ENCODE measurements around the gene C1QTNF3.
"Not testable (repeated sequence)": the region's sequence is repeated elsewhere in the genome, so short reads cannot be mapped to it uniquely, and the experiment has no call there.

Gene C1QTNF3, protein sequence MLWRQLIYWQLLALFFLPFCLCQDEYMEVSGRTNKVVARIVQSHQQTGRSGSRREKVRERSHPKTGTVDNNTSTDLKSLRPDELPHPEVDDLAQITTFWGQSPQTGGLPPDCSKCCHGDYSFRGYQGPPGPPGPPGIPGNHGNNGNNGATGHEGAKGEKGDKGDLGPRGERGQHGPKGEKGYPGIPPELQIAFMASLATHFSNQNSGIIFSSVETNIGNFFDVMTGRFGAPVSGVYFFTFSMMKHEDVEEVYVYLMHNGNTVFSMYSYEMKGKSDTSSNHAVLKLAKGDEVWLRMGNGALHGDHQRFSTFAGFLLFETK

DNA sequence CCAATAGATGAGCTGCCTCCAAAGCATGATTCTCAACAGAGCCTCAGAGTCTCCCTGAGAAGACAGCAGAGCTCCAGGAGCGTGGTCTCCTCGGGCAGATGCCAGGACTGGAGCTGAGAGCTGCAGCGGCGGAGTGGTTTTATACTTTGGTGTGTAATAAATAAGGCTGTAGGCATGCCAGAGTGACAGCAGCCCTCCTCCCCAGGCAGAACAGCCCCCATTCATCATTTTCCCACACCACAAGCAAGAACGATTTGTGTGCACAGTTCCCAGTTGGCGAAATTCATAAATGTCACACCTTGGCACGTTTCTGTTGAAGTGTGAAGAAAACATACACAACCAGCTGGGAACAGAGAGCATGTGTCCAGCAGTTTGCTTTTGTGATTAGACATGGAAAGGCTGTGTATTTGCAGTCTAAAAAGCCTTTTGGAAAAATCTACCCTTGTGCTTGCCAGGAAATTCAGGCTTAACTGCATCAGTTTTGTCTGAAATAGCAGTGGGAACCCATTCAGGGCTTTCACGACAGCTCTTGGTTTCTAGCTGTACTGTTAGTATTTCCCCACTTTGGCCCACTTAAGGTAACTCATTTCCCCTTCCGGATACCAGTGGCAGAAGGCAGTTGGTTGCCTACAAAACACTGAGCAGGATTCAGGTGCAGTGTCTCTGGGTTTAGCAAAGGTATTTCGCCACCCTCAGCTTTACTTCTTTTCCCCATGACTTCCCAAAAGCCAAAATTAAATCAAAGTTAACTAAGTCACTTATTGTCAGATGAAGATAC is at the start of gene C1QTNF3:
TSS of gene C1QTNF3 (minus strand) at position 115 of the 778 bp plus-strand sequence. CDS start at position 27, 88 bp downstream.
- peaks cover 14% of the 10 kb centered on the region for H3K4me1 Mint-ChIP-seq
- no peak within 1 kb of the TSS for H3K27ac Mint-ChIP-seq
- no peak for DNase-seq (ENCODE audit: low spot score in 2 of 2)
- no peaks in the 10 kb centered on the region for H3K9me3 Mint-ChIP-seq
- peaks cover 7% of the 10 kb centered on the region for H3K36me3 Mint-ChIP-seq
- no peak within 1 kb of the TSS for H3K4me3 Mint-ChIP-seq
- no peak for ATAC-seq (ENCODE audit: low read depth)
- no peaks in the 10 kb centered on the region for H3K27me3 Mint-ChIP-seq

DNA sequence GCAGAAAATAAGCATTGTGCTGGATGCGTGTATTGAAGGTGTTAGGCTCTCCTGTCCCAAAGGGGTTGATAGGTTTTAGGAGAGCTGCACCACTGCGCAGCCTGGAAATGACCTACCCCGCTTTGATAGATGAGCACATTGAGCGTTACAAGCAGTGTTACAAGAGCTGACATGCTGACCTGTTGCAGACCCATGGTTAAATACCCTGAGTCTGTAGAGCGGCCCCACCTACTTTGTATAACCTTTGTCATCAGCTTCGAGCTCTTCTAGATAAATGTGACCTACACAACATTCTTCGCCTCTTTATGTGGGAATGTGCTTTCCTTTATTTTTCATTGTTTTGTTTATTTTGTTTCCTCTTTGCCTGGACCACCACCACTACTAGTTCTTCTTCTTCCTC is 48.0 kb upstream of the C1QTNF3 start:
- H3K9me3 Mint-ChIP-seq; DNase-seq (ENCODE audit: low spot score in 2 of 2); H3K27ac Mint-ChIP-seq; ATAC-seq (ENCODE audit: low read depth); H3K4me1 Mint-ChIP-seq; H3K4me3 Mint-ChIP-seq; H3K27me3 Mint-ChIP-seq; H3K36me3 Mint-ChIP-seq: not testable (repeated sequence)

DNA sequence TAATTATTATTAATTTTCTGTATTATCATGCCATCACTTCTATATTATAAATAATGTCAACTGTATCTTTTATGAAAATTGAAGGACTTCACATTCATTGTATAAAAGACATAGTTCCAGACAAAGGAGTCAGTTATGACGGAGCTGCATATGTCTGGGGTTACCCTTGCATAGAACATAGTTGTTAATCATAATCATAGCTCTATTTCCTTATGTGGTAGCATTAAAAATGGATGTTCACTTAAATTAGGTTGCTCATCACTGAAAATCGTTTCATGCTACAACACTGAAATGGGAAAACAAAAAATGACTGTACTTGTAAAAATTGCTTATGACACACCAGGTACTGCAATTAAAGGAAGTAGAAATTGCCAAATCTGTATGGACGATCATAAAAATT is 46.8 kb upstream of the C1QTNF3 start:
- not testable (repeated sequence) for H3K4me1 Mint-ChIP-seq; DNase-seq (ENCODE audit: low spot score in 2 of 2); H3K27ac Mint-ChIP-seq; H3K9me3 Mint-ChIP-seq; ATAC-seq (ENCODE audit: low read depth); H3K4me3 Mint-ChIP-seq; H3K36me3 Mint-ChIP-seq; H3K27me3 Mint-ChIP-seq

DNA sequence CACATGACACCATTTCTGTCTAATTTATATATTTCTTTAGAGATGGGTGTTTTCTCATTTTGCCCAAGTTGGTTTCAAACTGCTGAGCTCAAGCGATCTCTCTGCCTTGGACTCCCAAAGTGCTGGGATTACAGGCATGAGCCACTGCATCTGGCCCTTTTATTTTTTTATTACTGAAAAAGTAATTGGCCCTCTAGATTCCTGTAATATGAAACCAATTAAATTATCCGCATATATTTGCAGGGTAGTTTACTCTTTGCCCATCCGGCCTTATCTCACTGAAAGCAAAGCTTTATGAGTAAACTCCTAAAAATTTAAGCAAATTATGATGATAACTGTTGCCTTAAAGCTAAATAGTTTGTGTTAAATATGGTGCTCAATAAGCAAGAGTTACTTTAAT is 44.7 kb upstream of the C1QTNF3 start:
- not testable (repeated sequence) for H3K27ac Mint-ChIP-seq, H3K27me3 Mint-ChIP-seq, H3K9me3 Mint-ChIP-seq

DNA sequence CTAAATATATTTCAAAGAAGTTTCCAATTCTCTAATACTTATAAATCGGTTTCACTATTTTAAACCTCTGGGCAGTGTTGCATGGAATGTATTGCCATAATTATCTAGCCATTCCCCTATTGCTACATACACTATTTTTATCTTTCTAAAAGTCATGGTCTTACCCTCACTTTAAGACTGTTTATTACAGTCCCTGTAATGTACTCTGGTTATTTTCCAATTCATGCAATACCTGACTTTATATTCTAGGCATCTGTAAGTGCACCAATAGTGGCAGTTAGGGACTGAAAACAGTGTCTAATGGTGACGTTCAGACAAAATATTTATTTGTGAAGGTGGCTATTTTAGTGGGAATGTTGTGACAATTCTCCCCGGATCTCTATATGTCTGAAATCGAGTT is 40.9 kb upstream of the C1QTNF3 start:
- not testable (repeated sequence) for H3K36me3 Mint-ChIP-seq; H3K27me3 Mint-ChIP-seq; H3K27ac Mint-ChIP-seq; DNase-seq (ENCODE audit: low spot score in 2 of 2); ATAC-seq (ENCODE audit: low read depth); H3K4me1 Mint-ChIP-seq; H3K4me3 Mint-ChIP-seq; H3K9me3 Mint-ChIP-seq

More for the DNA sequence above, 44.7 kb upstream of the C1QTNF3 start:
- ATAC-seq (ENCODE audit: low read depth); DNase-seq (ENCODE audit: low spot score in 2 of 2); H3K4me1 Mint-ChIP-seq; H3K4me3 Mint-ChIP-seq; H3K36me3 Mint-ChIP-seq: not testable (repeated sequence)

DNA sequence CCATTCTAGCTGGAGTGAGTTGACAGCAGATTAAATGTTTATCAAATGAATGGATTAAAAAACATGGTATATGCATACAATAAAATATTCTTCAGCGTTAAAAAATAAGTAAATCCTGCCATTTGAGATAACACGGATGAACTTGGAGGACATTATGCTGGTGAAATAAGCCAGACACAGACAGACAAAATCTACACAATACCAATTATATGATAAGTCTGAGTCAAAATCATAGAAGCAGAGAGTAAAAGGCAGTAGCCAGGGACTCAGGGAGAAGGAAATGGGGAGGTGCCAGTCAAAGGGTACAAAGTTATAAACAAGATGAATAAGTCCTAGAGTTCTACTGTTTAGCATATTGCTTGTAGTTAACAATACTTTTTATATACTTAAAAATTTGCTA is 36.5 kb upstream of the C1QTNF3 start:
- not testable (repeated sequence) for H3K9me3 Mint-ChIP-seq; ATAC-seq (ENCODE audit: low read depth); H3K27me3 Mint-ChIP-seq; H3K36me3 Mint-ChIP-seq; H3K4me1 Mint-ChIP-seq; H3K4me3 Mint-ChIP-seq; H3K27ac Mint-ChIP-seq; DNase-seq (ENCODE audit: low spot score in 2 of 2)

DNA sequence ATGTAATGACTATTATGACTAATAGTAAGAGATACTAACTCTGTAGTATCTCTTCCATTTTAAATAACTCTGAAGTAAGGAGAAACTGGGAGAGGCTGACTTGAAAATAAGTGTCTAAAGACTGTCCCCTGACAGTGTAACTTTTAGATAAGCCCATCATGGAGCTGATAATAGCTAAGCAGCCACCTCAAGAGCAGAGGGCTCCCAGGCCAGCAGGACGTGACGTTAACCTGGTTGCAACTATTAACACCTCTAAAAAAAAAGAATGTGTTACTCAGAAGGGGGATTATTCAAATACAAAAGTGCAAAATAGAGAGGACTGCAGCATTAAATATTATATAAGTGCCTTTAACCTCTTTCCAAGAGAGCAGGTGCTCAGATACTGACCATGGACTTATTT is 34.6 kb upstream of the C1QTNF3 start:
- H3K4me1 Mint-ChIP-seq; DNase-seq (ENCODE audit: low spot score in 2 of 2); H3K4me3 Mint-ChIP-seq; H3K9me3 Mint-ChIP-seq; ATAC-seq (ENCODE audit: low read depth); H3K27me3 Mint-ChIP-seq; H3K27ac Mint-ChIP-seq; H3K36me3 Mint-ChIP-seq: not testable (repeated sequence)

DNA sequence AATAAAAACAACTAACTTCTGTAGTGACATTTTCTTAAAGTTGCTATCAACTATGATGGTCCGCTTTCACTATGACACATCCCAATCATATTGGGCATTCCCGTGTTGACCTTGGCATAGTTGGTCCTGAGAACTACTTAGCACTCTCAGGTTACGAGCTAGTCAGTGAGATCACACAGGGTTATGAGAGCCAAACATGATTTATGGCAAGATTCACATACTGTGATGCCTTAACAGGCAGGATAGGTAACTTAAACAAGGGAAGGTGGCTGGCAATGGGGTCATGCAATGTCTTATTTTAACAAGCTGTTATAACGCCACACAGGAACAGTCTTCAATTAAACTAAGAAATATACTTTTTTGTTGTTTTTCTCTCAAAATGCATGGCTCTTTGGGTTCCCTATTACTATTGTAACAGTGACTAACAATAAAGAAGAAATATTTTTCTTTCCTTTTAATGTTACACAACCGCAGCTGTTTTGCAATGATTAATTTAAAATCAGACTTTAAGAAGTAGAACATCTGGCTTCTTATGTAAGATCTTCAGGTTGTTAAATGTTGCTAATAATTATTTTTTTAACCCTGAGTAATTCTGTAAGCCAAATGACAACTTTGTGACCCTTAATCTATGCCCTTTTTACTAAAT is 33.8 kb upstream of the C1QTNF3 start:
- H3K4me3 Mint-ChIP-seq; H3K27me3 Mint-ChIP-seq; DNase-seq (ENCODE audit: low spot score in 2 of 2); H3K27ac Mint-ChIP-seq; H3K4me1 Mint-ChIP-seq; ATAC-seq (ENCODE audit: low read depth); H3K9me3 Mint-ChIP-seq; H3K36me3 Mint-ChIP-seq: not testable (repeated sequence)

DNA sequence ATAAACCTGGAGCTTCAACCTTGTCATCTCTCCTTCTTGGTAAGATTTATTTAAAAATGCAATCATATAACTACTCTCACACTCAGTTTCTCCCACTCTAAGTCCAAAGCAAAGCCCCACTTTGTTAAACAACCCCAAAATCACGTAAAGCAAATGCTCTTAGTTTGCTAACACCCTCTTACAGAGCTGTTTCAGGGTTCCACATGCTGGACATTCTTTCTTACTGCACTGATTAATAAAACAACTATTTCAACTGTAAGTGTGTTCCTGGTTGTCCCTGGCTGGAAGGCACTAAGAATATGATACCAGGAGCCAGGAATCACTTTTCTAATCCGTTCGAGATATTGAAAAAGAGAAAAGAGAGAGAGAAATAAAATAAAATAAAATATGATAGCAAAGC is 31.5 kb upstream of the C1QTNF3 start:
- not testable (repeated sequence) for H3K27me3 Mint-ChIP-seq; ATAC-seq (ENCODE audit: low read depth); H3K4me3 Mint-ChIP-seq; H3K4me1 Mint-ChIP-seq; H3K27ac Mint-ChIP-seq; H3K36me3 Mint-ChIP-seq; H3K9me3 Mint-ChIP-seq; DNase-seq (ENCODE audit: low spot score in 2 of 2)

DNA sequence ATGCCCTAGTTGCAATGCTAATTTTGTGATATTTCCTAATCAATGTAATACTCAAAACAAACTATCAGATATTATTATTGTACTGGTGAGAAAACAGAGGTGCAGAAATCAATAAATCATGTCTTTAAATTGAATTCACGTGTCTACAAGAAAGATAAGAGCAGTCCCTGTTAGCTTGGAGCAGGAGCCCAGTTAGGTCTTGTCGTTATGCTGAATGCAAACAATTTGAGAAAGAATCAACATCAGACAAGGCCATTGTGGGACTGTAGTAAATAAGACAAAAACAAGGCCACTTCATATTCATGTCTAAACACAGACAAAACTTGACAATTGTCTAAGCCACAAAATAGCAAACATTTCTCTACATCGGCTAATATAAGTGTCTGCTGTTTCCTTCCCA is 31.1 kb upstream of the C1QTNF3 start:
- not testable (repeated sequence) for ATAC-seq (ENCODE audit: low read depth); H3K9me3 Mint-ChIP-seq; H3K27me3 Mint-ChIP-seq; DNase-seq (ENCODE audit: low spot score in 2 of 2); H3K4me1 Mint-ChIP-seq; H3K4me3 Mint-ChIP-seq; H3K36me3 Mint-ChIP-seq; H3K27ac Mint-ChIP-seq

DNA sequence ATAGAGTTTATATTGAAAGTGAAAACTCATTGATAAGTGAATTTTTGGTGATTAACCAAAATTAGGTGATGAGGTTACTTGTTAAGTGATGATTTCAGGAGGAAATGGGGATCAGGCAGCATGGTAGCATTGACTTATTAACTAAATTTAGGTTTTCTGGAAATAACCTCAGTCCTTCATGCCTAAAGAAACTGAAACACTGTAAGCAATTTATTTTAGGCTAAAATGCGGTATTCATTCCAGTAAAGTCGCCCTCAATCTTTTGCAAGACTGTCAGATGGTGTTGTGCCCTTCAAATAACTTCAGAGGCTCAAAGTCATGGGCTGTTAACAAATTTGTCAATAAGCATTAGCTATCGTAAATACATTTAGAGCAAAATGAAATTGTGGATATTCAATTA is 27.6 kb upstream of the C1QTNF3 start:
- ATAC-seq (ENCODE audit: low read depth); H3K27me3 Mint-ChIP-seq; DNase-seq (ENCODE audit: low spot score in 2 of 2); H3K4me3 Mint-ChIP-seq; H3K9me3 Mint-ChIP-seq; H3K27ac Mint-ChIP-seq; H3K4me1 Mint-ChIP-seq: not testable (repeated sequence)
- peaks cover 23% of the 10 kb centered on the region for H3K36me3 Mint-ChIP-seq

DNA sequence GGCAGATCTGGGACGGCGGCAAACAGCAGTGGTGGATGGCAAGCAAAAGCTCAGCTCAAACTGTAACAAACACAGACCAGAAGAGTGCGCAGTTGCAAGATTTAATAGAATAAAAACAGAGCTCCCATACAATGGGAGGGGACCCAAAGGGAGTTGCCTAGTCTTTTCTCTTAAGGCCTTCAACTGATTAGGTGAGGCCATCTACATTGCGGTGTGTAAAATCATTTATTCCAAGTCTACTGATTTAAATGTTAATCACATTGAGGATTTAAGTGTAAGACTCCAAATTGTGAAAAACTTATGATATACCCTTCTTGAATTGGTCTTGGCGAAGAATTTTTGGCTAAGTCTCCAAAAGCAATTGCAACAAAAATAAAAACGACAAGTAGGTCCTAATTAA is 21.6 kb upstream of the C1QTNF3 start:
- DNase-seq (ENCODE audit: low spot score in 2 of 2) = no peak
- H3K9me3 Mint-ChIP-seq = peaks cover 6% of the 10 kb centered on the region
- H3K36me3 Mint-ChIP-seq = peaks cover 49% of the 10 kb centered on the region
- H3K27ac Mint-ChIP-seq = no peak overlapping the region
- H3K4me3 Mint-ChIP-seq = no peak overlapping the region
- ATAC-seq (ENCODE audit: low read depth) = no peak
- no peaks in the 10 kb centered on the region for H3K27me3 Mint-ChIP-seq
- H3K4me1 Mint-ChIP-seq = no peaks in the 10 kb centered on the region

DNA sequence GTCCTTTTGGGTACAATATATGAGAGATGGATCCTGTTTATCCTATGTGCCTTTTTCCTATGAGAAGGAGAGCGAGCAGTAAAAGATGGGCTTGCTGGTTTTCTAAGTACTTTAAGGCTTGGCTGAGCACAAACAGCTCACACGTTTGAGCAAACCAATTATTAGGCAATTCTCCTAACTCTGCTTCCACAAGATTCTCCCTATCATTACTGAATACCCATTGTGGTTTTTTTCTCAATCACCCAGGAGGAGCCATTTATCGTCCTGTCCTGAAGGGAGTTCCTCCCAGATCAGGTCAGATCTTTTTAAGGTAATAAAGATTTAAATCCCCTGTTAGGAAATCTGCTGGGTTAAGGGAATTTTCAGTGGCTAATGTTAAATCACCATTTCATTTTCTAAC is 19.4 kb upstream of the C1QTNF3 start:
- no peak overlapping the region for H3K4me3 Mint-ChIP-seq
- ATAC-seq (ENCODE audit: low read depth) = no peak
- DNase-seq (ENCODE audit: low spot score in 2 of 2) = no peak
- H3K36me3 Mint-ChIP-seq = peaks cover 59% of the 10 kb centered on the region
- H3K27me3 Mint-ChIP-seq = no peaks in the 10 kb centered on the region
- no peak overlapping the region for H3K27ac Mint-ChIP-seq
- peaks cover 6% of the 10 kb centered on the region for H3K9me3 Mint-ChIP-seq
- no peaks in the 10 kb centered on the region for H3K4me1 Mint-ChIP-seq

DNA sequence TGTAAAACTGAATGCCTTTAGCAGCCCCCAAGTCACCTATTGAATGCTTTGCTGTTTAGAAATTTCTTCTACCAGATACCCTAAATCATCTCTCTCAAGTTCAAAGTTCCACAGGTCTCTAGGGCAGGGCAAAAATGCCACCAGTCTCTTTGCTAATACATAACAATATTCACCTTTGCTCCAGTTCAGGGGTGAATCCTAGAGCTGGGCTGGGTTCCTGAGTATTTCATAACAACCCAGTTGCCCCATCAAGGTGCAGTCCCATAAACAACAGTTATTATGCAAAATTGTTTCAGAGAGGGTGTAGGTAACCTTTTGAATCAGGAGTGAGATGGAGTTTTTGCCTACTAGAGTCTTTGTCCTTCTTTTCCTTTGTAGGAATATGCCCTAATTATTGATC is 19.0 kb upstream of the C1QTNF3 start:
- DNase-seq (ENCODE audit: low spot score in 2 of 2) (no peak), ATAC-seq (ENCODE audit: low read depth) (no peak)
- Mint-ChIP-seq H3K4me1 (no peaks in the 10 kb centered on the region), H3K9me3 (peaks cover 6% of the 10 kb centered on the region), H3K27ac (no peak overlapping the region), H3K36me3 (peaks cover 54% of the 10 kb centered on the region), H3K27me3 (no peaks in the 10 kb centered on the region), H3K4me3 (no peak overlapping the region)

Data from memory B cell (primary cell).